Activated naive CD8-positive, alpha-beta T cell treated with anti-CD3 and anti-CD28 coated beads, Interleukin-2, amount 50 U/mL, for 16 hours (primary cell): ENCODE measurements around the gene TBXAS1.

Source experiments
- DNase-seq: peaks from one replicate; pipeline ENCODE4 v3.0.0-alpha.2; 2020; ENCODE audit warnings: low read depth, low spot score

Gene TBXAS1

DNA sequence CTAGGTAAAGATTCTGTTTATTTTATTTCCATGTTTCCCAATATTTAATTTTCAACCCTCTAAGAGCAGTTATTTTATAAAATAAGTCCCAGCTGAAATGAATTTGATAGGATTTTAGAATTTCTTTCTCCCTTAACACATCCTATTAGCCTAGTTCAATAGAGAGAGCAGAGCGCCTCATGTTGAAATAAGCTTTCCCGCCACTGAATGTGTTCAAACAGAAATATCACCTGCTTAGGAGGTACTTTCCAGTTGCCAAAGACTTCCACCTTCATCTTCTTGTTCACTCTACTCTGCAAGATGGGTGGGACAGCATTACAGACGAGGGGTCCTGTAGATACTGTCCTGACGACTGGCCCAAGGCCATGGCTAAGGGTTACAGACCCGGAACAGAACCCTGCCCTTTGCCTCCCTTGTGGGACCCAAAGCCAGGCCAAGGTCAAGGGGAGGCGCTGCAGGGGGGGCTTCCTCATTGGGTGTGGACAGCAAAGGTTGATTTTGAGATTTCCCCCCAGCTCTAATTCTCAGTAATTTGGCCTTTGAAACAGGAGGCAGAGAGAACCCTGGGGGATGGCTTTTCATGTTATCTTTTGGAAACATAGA, 171.7 kb downstream of the TBXAS1 start:
- no peak for DNase-seq

DNA sequence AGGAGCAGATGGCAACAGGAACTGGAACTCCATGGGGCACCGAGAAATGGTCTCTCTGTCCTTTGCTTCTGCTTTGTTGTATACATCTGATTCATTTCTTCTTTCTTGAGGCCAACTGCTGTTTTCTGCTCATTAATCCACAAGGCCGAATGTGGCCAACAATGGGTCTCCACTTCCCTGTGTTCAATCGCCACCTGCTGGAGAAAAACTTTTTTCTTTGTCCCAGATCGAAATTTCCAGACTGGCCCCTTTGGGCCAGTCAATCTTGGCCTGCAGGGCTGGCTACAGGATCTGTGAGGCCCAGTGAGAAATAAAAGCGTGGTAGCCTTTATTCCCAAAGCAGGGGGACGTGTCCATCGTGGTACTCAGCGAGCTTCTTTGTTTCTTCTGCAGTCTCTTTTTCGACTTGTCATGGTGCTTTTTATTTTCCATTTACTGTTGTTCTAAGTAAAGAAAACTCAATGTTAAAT, 174.9 kb downstream of the TBXAS1 start:
- DNase-seq = no peak

DNA sequence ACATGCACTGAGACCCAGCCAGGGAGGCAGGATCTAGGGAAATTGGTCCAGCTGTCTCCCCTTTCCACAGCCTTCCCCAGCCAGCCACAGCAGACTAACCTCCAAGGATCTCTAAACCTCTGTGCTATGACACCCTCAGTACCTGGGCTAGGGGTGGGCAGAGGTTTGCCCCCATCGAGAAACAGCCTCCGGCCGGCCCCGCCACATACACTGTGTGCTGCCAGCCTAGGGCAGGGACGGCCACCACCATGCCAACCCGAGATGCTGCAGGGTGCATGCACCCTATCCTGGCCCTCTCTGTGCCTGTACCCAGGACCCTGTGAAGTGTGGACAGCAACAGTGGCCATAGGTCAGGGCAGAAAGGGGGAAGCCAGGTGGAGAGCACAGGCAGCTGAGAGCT, 175.6 kb downstream of the TBXAS1 start:
- DNase-seq = no peak

DNA sequence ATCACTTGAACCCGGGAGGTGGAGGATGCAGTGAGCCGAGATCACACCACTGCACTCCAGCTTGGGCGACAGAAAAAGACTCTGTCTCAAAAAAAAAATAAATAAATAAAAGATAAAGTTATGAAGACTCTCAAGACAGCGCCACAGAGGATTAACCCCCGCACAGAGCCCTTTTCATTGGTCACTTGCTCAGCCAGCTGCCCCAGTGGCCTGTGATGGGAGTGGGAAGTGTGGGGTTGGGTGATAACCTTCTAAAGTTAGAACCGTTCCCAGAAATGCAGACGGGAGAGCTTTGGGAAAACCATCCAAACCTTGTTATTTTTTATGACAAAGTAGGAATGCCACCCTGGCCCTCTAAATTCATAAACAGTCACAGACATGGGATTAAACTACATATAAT, 176.3 kb downstream of the TBXAS1 start:
- no peak for DNase-seq

DNA sequence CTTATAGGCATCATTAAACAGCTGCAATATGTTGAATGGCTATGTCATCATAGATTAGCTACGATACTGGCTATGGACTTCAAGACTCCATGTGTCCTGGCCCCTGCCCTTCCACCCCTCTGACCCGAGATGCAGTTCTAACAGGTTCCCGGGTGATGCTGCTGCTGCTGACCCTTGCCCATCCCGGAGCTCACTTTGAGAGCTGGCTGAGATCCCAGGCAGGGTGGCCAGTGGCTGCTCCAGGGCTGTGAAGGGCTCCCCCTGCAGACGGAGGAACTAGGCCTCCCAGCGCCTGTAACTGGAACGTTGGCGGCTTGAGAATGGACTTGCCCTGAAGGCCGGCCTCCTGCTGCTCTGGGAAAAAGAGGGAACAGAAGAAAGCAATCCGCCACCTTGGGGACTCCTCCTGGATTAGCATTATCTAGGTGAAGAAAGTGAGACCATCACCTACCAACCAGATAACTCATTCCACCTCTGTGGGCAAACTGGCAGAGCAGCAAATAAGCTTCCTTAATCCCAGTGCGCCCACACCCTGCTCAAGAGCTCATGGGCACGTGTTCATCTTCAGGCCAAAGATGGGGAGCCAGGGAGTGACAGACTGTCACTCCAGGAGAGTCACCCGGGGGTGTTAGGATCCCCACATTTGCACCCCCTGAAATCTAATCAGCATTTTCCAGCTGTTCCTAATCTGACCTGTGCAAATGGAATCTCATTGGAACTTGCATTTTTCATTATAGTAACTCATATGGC, 176.9 kb downstream of the TBXAS1 start:
- DNase-seq = no peak

DNA sequence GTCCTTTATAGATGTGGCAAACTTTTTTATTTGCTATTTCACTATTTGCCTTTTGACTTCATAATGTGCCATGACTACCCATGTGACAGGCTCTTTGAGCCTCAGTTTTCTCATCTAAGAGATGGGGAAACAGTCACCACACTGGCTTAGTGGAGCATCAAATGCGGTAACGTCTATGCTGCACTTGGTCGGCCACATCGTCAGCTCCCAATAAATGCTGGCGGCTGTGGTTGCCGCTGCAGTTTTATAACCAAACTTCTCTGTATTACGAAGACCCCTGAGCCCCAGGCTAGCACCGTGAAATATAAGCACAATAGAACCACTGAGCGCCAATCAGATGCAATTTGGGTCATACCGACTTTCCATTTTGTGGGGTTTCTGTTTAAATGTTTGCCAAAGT, 177.5 kb downstream of the TBXAS1 start:
- no peak for DNase-seq

DNA sequence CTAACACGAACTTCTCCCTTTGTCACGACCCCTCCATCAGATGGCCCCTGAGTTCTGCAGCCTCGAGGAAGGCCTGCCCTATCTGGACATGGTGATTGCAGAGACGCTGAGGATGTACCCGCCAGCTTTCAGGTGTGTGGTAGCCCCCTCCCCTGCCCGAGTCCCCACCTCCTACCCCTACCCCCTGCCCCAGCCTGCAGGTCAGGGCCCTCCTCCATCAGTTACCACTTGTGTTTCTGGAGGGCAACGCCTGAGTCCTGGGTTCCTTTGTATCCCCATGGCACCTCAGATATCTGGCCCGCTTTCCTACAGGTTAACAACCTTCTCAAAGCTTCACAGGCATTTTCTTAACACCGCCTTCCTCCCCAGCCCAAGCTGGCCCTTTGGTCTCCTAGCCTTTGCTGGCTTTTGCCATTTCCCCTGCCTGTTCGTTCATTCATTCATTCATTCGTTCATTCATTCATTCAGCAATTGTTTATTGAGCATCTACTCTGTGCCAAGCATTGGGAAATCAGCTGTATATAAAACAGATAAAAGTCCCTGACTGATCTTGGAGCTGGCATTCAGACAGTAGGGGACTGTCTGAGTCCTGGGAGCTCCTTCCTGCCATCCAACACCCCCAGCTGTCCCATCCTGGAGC, 178.1 kb downstream of the TBXAS1 start:
- no peak for DNase-seq

DNA sequence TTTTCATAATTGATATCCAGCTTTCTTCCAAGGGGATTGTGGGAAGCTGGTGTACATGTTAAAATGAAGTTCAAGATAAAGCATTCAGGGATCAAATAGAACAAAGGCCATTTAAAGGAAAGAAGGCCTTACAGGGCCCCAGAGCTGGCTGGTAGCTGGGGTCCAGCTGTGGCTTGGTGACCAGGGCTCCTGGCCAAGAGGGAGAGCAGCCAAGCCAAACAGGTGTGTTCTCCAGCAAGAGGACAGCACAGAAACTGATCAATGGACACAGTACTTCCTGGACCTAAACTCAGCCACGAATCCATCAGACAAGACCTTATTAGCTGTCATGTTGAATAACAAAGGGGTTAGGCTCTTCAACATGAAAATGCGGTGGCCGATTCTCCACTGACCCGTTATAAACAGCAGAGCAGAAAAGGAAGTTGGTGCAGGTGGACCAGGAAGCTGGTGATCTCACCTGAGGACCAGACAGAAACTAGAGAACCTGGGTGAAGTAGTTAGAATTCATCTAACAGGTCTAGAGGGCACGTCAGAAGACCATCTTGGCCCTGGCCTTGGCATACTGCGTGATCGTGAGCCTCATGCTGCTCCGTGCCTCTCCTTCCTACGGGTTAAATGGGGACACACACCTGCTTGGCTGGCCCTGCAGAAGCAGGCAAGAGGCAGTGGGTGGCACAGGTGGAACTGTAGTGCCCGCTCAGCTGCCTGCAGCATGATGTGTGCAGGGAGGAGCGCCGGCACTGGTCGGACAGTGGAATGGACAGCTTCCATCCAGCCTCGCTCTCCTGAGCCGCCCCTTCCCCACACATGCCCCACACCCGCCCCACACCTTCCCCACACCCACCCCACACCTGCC, 179.9 kb downstream of the TBXAS1 start:
- DNase-seq = no peak

DNA sequence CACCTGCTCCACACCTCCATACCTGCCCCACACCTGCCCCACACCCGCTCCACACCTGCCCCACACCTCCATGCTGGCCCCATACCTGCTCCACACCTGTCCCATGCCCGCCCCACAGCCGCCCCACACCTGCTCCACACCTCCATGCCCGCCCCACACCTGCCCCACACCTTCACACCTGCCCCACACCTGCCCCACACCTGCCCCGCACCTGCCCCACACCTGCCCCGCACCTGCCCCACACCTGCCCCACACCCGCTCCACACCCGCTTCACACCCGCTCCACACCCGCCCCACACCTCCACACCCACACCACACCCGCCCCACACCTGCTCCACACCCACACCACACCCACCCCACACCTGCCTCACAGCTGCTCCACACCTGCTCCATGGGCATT, 180.7 kb downstream of the TBXAS1 start:
- no peak for DNase-seq

DNA sequence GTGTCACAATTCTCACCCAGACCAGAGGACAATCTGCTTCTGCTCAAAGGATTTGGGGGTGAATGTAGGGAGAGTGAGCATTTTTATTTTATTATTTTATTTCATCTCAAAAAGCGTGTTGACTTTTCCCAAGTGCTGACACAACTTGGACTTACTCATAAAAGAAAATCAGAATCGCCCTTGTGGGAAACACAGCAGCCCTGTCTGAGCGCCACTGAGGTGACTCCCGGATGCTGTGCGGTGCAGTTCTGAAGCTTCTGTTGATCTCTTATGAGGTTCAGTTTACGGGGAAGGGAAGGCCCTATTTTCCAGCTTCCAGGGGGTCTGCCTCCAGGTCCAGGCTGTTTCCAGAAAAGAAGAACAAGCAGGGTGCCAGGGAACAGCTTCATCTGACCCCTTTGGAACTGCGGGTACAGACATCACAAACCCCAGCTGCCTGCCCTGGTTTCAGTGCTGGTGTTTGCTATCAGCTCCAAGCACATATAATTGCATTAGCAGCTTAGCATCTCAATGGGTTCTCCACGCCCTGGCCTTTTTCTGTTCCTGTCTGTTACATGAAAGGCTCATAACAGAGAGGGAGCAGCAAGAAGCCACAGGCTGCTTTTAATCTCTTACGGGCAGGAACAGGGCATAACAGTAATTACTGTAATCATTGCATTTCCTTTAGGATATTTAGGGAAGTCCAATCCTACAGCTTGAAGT, 181.3 kb downstream of the TBXAS1 start:
- no peak for DNase-seq

DNA sequence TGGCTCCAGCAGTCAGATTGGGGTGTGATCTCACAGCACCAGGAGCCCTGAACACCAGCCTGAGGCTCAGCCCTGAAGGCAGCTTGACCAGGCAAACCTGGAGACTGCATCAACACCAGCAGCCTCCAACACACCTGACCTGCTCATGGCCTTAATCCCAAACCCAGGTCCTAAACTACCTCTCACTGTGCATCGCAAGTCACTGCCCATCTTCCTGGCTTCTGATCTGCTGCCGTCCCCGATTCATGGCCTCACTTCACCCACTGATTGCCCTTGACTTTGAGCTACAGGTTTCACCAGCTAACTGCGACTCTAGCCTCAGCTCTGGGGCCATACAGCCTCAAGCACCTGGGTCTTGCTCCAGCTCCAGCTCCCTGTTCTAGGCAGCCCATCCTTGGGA, 184.6 kb downstream of the TBXAS1 start:
- no peak for DNase-seq

DNA sequence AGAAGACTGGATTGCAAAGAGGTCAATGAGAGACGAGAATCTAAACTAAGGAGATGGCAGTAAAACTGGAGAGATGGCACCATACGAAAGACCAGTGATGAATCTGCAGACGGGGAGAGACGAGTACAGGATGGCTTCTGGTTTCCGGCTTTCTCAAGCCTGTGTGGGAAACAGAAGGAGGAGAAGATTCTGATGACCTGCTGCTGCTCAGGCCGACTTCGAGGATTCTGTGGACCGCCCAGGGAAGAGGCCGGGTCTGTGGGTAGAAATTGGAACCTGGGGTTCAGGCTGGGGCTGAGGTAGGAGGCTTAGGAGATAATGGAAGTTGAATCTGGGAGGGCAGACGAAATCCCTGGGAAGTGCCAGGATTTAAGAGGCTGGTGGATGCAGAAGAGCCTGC, 185.1 kb downstream of the TBXAS1 start:
- no peak for DNase-seq

DNA sequence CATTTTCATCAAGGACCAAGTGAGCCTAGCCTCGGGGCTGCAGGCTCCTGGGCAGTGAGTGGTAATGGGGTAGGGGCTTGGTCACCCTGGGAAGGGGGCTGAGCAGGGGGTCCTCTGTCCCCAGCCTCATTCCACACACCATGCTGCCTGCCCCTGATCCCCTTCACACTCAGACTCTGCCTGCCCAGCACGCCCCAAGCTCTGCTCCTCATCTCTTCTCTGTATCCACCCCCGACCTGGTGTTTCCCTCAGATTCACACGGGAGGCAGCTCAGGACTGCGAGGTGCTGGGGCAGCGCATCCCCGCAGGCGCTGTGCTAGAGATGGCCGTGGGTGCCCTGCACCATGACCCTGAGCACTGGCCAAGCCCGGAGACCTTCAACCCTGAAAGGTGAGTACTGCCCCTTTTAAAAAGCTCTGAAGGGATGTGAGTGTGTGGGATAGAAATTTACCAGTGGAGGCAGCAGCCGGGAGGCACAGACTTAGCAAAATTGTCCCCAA, 186.5 kb downstream of the TBXAS1 start:
- DNase-seq = no peak

DNA sequence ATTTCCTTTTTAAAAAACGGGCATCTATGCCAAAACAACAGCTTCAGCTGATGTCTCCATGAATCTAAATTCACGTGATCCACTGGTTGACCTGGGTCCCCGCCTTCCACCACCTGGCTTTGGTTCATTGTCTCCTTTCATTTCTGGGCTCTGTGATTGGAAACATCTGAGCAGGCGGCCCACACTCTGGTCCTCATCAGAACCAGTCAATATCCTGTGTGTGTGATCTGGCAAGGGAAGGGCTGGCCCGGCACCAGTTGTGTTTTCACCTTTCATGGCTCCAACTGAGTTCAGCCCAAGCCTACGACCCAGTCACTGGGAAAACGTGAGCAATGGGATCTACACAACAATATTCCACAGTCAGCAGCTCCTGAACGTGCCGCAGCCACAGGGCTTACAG, 187.5 kb downstream of the TBXAS1 start:
- DNase-seq = no peak

DNA sequence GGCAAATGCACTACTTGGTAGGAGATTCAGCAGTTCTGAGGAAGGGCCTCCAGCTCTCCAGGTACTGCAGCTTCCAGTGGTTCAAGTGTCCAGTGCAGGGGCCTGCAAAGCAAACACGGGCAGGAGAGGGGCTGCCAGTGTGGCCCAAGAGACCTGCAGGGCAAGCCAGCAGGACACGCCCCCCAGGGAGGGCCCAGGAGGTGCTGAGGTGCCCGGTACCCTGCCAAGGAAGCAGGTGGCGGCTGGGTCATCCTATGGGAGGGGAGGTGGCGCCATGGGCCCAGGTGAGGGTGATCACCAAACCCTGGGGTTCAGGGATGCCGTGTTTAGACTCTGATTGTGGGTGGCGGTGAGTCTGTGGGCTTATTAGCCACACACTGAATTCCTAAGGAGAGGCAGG, 188.0 kb downstream of the TBXAS1 start:
- no peak for DNase-seq

DNA sequence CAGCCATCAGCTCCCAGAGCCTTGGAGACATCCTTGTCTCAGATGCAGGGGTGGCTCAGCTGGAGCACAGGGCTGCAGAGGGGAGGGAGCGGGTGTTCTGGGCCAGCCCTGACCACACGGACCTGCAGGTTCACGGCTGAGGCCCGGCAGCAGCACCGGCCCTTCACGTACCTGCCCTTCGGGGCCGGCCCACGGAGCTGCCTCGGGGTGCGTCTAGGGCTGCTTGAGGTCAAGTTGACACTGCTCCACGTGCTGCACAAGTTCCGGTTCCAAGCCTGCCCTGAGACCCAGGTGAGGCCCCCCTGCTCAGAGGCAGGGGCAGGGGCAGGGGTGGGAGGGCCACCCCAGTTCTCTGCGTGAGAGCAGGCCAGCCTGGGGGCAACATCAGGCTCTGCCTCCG, 188.5 kb downstream of the TBXAS1 start:
- DNase-seq = no peak

DNA sequence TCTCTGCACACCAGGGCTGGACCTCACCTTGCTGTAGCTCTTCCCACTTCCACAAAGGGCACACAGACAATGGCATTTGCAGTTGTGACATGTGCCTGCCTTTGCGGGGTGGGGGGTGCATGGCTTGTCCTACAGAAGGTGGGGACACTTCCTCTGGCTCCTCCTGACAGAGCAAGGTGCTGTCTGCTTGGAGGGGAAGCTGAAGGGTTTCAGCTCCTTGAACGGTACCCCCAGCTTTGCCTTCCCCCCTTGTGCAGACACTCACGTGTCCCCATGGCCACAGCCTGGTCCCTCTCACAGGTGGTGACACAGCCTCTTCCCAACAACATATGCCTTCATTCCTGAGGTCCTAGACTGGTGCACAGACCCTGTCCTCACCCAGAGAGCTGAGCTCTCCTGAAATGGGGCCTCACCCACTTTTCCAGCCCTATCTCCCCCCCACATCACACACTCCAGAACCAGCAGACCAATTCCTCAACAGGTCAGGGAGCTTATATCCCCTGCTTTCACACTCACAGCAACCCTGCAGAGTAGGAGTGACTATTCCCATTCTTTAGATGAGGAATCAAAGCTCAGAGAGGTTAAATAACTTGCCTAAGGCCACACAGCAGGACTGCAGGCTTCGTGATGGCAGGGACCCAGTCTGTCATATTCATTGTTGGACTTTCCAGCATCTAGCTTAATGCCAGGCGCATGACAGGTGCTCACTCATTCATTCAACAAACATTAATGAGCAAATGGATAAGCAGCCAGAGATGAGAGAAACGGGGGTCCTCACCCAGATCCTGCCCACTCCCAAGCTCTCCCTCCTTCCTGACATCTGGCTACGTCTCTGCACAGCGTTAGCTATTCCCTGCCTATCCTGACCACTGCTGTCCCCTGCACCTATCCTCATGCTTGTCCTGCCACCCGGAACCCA, 189.3 kb downstream of the TBXAS1 start:
- no peak for DNase-seq

DNA sequence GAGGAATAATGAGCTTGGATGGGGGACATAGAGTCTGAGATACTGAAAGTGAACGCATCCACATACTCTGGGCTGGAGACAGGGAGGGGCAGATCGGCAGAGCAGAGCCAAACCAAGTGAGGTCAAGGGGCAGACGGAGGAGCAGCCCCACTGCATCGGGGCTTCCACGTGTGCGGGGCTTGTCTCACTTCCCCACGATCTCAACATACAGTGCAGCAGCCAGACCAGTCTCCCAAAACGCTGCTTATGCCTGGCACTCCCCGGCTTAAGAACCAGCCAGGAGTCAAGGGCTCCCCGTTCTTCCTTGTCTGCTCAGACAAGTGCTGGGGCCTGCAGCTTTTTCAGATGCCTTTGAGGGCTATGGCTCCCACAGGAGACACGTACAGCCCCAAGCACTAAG, 190.1 kb downstream of the TBXAS1 start:
- DNase-seq = no peak

DNA sequence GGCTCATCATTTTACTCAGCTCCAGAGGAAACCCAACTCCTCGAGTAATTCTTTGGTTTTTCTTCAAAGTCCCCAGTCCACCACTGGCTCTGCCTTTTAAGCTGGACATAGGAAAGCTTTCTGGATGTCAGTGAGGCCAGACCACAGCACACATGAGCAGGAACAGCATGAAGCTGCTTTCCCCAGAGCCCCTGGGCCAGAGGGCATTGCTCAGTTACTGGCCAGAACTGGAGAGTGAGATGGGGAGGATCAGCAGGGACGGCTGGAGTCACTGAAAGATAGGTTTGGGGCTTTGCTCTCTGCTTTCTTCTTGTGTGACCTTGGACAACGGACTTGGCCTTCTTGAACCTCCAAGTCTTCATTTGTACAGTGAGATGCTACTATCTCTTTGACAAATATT, 190.5 kb downstream of the TBXAS1 start:
- no peak for DNase-seq

DNA sequence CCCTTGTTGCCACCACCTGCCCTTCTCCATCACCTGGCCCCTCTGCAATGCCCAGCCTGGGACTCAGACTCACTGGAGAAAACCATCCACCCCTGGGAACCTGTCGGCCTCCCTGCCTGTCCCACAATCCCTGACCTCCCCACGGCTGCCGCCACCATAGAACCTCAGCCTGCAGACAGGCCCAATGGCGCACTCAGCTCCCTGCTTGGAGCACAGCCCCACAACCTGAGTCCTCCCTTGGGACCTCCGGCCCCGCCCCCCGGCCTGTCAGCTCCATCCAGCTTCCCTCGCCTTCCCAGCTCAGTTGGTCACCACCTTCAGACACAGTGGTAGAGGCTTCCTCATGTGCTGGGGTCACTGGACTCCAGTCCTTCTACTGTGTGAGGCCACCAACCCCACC, 192.5 kb downstream of the TBXAS1 start:
- no peak for DNase-seq
